A549 (cell line): ENCODE measurements around the gene DNAH8. TPM values are rescaled to one million over a fixed set of nuclear protein-coding genes. Genes with fewer than 3 reads are reported as not detected.

ENCODE experiments used
- ATAC-seq, 2 experiments: fragments of 200-7000 bp in 1 of 2; fragments of >200 bp in 1 of 2; cut with Nextera tagmentation in 1 of 2; cut with Tn5 transposase in 1 of 2; 3 replicates each; pipeline versions ENCODE4 v1.8.0 to v1.9.1; 2018 to 2020; ENCODE audit warnings: mild to moderate bottlenecking in 1 of 2, moderate library complexity in 1 of 2
- CTCF ChIA-PET: fragments of 300-600 bp; sonication (Branson Sonifier 250); formaldehyde crosslinking; extraction: SDS; loops from one replicate; lab custom pipeline; 2021; ENCODE audit warnings: antibody characterized with exemption, inconsistent platforms; lab: Yijun Ruan, JAX
- POLR2A ChIA-PET: fragments of 350-600 bp; formaldehyde crosslinking; extraction: SDS; loops from one replicate; lab custom pipeline; 2021; ENCODE audit warnings: antibody characterized with exemption, inconsistent platforms; lab: Yijun Ruan, JAX
- DNase-seq, 2 experiments: peaks; one replicate each; pipeline versions ENCODE4 v3.0.0 to v3.0.0-alpha.2; 2011 to 2016; ENCODE audit warnings: low read depth in 1 of 2, low spot score in 1 of 2
- FAIRE-seq: peaks from 2 replicates; lab custom pipeline; 2011; peaks lifted over from hg19 to GRCh38; lab: Jason Lieb, UNC
- H3K27ac ChIP-seq, 2 experiments: fragments of >200 bp; sonication (Bioruptor Twin); formaldehyde crosslinking; 3 replicates each; pipeline ENCODE4 v1.5.1; 2016 to 2017
- H3K4me1 ChIP-seq: fragments of >200 bp; sonication (Bioruptor Twin); formaldehyde crosslinking; 3 replicates; pipeline ENCODE4 v1.6.1; 2016
- H3K4me2 ChIP-seq: fragments of >200 bp; sonication (Bioruptor Twin); formaldehyde crosslinking; 3 replicates; pipeline ENCODE4 v1.6.1; 2016
- H3K4me3 ChIP-seq: fragments of >200 bp; sonication (Bioruptor Twin); formaldehyde crosslinking; 3 replicates; pipeline ENCODE4 v1.5.1; 2016
- H3K9me3 ChIP-seq: fragments of >200 bp; sonication (Bioruptor Twin); formaldehyde crosslinking; 3 replicates; pipeline ENCODE4 v1.6.1; 2016
- CBX8 ChIP-seq: fragments of 200-600 bp; sonication (generic); IDR thresholded peaks from 2 replicates; pipeline ENCODE4 v1.6.1; 2016
- CHD4 ChIP-seq: fragments of 200-600 bp; sonication (generic); IDR thresholded peaks from 2 replicates; pipeline ENCODE4 v1.6.1; 2016; ENCODE audit warnings: antibody characterized with exemption, mild to moderate bottlenecking, borderline replicate concordance
- ESRRA ChIP-seq: fragments of 150-350 bp; IDR thresholded peaks from 2 replicates; pipeline ENCODE4 v1.6.1; 2014; ENCODE audit warnings: mild to moderate bottlenecking, low read length, borderline replicate concordance
- FOSL2 ChIP-seq, 2 experiments: fragments of 450-650 bp in 1 of 2; fragments of >200 bp in 1 of 2; sonication (Bioruptor Twin) in 1 of 2; formaldehyde crosslinking; IDR thresholded peaks; 2 replicates each; pipeline versions ENCODE4 v1.5.0 to v1.6.1; 2016 to 2020; ENCODE audit warnings: mild to moderate bottlenecking in 1 of 2, moderate library complexity in 1 of 2
- HDAC2 ChIP-seq: fragments of 200-600 bp; sonication (generic); IDR thresholded peaks from 2 replicates; pipeline ENCODE4 v1.6.1; 2016
- MAFK ChIP-seq: fragments of 450-650 bp; IDR thresholded peaks from 2 replicates; pipeline ENCODE4 v1.6.1; 2014; ENCODE audit not compliant: partially characterized antibody
- NR3C1 ChIP-seq: fragments of >200 bp; sonication (Bioruptor Twin); formaldehyde crosslinking; IDR thresholded peaks from 3 replicates; pipeline ENCODE4 v1.6.1; 2017
- POLR2AphosphoS2 ChIP-seq: conservative IDR thresholded peaks from 2 replicates; pipeline ENCODE4 v1.6.1; 2012; ENCODE audit warnings: low read length, improper control_type of control experiment, inconsistent platforms
- RAD21 ChIP-seq, 2 experiments: fragments of >200 bp in 1 of 2; sonication (Bioruptor Twin) in 1 of 2; formaldehyde crosslinking in 1 of 2; IDR thresholded peaks in 1 of 2; conservative IDR thresholded peaks in 1 of 2; 2 replicates in 1 of 2; 3 replicates in 1 of 2; pipeline ENCODE4 v1.6.1; 2012 to 2018; ENCODE audit warnings: inconsistent platforms in 1 of 2
- RARB ChIP-seq: fragments of 250-450 bp; sonication (Bioruptor Pico); IDR thresholded peaks from 2 replicates; pipeline ENCODE4 v1.8.0; 2021; ENCODE audit warnings: mild to moderate bottlenecking, moderate library complexity
- RCOR1 ChIP-seq: fragments of 150-350 bp; IDR thresholded peaks from 2 replicates; pipeline ENCODE4 v1.6.1; 2014; ENCODE audit warnings: antibody characterized with exemption, low read length, low read depth
- WGBS: methylation state at CpG from one replicate; pipeline ENCODE4 v1.1.6; 2017; ENCODE audit errors: missing lambda C conversion rate; 5-methylcytosine and 5-hydroxymethylcytosine counted together
- polyA plus RNA-seq, 4 experiments: library from polyadenylated mRNA; depleted of rRNA in 3 of 4; stranded (reverse); fragments of >200 nt; fragmentation: RNase III in 1 of 4; extraction: RNeasy Plus Mini Kit Qiagen cat#74134 plus additional on column Dnase treatment in 1 of 4; gene quantifications; 2 replicates in 3 of 4; 3 replicates in 1 of 4; pipeline ENCODE4 v1.2.3, GENCODE V29; 2011 to 2017
- TF ChIP-seq, protein P1 (sequence below): fragments of 200-600 bp; sonication (generic); IDR thresholded peaks from 2 replicates; pipeline ENCODE4 v1.6.1; 2016; ENCODE audit warnings: antibody characterized with exemption, mild to moderate bottlenecking, moderate library complexity
- TF ChIP-seq, protein P2 (sequence below): fragments of >200 bp; sonication (Bioruptor Twin); formaldehyde crosslinking; IDR thresholded peaks from 3 replicates; pipeline ENCODE4 v1.5.1; 2016
- TF ChIP-seq, protein P3 (sequence below): fragments of 250-450 bp; sonication (Bioruptor Pico); IDR thresholded peaks from 2 replicates; pipeline ENCODE4 v1.5.0; 2021; ENCODE audit warnings: mild to moderate bottlenecking, moderate library complexity, borderline replicate concordance
- TF ChIP-seq, protein P4 (sequence below): fragments of >200 bp; sonication (Bioruptor Twin); formaldehyde crosslinking; IDR thresholded peaks from 3 replicates; pipeline ENCODE4 v1.6.1; 2016
- TF ChIP-seq, protein P5 (sequence below): IDR thresholded peaks from 2 replicates; pipeline ENCODE4 v1.6.1; 2012; ENCODE audit warnings: low read depth, borderline replicate concordance

DNAH8 gene
- polyA plus RNA-seq, 2 of the 4 experiments (the other 2 are of a cell fraction): not detected

DNA sequence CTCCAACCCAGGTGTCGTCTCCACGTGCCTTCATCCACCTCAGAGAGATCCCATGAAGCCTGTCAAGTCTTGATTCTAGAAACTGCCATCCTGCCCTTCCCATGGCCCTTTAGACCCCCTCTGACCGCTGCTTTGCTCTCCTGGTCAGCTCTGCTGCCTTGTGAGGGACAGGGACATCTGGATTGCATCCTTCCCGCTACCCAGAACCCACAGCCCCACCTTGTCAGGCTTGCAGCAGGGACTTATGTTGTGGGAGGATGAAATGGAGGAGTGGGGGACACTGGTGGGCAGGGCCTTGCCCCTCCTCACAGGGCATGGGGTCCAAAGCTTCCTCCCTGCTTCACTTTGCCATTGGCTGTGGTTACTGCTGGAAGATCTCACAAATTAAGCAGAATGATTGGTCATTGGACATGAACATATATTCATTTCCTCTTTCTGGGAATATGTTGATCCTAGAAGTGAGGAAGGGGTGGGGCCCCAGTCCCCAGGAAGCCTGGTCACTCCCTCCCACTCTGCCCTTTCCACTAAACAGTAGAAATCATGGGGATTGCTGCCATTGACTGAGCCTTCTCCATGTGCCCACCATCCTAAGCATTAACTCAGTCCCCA, 338.0 kb downstream of the DNAH8 start:
- Histone ChIP-seq H3K27ac (no peak overlapping the region), H3K4me2 (no peak overlapping the region), H3K4me3 (no peak overlapping the region), H3K4me1 (no peaks in the 10 kb centered on the region), H3K9me3 (no peaks in the 10 kb centered on the region)
- DNase-seq: no peak
- ATAC-seq: no peak
- TF ChIP-seq, protein P1, sequence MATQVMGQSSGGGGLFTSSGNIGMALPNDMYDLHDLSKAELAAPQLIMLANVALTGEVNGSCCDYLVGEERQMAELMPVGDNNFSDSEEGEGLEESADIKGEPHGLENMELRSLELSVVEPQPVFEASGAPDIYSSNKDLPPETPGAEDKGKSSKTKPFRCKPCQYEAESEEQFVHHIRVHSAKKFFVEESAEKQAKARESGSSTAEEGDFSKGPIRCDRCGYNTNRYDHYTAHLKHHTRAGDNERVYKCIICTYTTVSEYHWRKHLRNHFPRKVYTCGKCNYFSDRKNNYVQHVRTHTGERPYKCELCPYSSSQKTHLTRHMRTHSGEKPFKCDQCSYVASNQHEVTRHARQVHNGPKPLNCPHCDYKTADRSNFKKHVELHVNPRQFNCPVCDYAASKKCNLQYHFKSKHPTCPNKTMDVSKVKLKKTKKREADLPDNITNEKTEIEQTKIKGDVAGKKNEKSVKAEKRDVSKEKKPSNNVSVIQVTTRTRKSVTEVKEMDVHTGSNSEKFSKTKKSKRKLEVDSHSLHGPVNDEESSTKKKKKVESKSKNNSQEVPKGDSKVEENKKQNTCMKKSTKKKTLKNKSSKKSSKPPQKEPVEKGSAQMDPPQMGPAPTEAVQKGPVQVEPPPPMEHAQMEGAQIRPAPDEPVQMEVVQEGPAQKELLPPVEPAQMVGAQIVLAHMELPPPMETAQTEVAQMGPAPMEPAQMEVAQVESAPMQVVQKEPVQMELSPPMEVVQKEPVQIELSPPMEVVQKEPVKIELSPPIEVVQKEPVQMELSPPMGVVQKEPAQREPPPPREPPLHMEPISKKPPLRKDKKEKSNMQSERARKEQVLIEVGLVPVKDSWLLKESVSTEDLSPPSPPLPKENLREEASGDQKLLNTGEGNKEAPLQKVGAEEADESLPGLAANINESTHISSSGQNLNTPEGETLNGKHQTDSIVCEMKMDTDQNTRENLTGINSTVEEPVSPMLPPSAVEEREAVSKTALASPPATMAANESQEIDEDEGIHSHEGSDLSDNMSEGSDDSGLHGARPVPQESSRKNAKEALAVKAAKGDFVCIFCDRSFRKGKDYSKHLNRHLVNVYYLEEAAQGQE: no peak
- TF ChIP-seq RARB (no peak), HDAC2 (no peak), FOSL2 (IDR thresholded peaks at IDR 0.05) (no peak), FOSL2 (CRISPR knock-in tag; IDR thresholded peaks at IDR 0.05) (no peak), CHD4 (no peak), ESRRA (no peak), RCOR1 (no peak), RAD21 (conservative IDR thresholded peaks at IDR 0.05 in 1 of 2, IDR thresholded peaks at IDR 0.05 in 1 of 2) (no peak), POLR2AphosphoS2 (no peak), NR3C1 (no peak), CBX8 (no peak), MAFK (no peak)
- TF ChIP-seq, protein P2, sequence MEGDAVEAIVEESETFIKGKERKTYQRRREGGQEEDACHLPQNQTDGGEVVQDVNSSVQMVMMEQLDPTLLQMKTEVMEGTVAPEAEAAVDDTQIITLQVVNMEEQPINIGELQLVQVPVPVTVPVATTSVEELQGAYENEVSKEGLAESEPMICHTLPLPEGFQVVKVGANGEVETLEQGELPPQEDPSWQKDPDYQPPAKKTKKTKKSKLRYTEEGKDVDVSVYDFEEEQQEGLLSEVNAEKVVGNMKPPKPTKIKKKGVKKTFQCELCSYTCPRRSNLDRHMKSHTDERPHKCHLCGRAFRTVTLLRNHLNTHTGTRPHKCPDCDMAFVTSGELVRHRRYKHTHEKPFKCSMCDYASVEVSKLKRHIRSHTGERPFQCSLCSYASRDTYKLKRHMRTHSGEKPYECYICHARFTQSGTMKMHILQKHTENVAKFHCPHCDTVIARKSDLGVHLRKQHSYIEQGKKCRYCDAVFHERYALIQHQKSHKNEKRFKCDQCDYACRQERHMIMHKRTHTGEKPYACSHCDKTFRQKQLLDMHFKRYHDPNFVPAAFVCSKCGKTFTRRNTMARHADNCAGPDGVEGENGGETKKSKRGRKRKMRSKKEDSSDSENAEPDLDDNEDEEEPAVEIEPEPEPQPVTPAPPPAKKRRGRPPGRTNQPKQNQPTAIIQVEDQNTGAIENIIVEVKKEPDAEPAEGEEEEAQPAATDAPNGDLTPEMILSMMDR: no peak
- TF ChIP-seq, protein P3, sequence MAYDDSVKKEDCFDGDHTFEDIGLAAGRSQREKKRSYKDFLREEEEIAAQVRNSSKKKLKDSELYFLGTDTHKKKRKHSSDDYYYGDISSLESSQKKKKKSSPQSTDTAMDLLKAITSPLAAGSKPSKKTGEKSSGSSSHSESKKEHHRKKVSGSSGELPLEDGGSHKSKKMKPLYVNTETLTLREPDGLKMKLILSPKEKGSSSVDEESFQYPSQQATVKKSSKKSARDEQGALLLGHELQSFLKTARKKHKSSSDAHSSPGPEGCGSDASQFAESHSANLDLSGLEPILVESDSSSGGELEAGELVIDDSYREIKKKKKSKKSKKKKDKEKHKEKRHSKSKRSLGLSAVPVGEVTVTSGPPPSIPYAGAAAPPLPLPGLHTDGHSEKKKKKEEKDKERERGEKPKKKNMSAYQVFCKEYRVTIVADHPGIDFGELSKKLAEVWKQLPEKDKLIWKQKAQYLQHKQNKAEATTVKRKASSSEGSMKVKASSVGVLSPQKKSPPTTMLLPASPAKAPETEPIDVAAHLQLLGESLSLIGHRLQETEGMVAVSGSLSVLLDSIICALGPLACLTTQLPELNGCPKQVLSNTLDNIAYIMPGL: no peak
- TF ChIP-seq, protein P4, sequence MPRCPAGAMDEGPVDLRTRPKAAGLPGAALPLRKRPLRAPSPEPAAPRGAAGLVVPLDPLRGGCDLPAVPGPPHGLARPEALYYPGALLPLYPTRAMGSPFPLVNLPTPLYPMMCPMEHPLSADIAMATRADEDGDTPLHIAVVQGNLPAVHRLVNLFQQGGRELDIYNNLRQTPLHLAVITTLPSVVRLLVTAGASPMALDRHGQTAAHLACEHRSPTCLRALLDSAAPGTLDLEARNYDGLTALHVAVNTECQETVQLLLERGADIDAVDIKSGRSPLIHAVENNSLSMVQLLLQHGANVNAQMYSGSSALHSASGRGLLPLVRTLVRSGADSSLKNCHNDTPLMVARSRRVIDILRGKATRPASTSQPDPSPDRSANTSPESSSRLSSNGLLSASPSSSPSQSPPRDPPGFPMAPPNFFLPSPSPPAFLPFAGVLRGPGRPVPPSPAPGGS: no peak
- TF ChIP-seq, protein P5, sequence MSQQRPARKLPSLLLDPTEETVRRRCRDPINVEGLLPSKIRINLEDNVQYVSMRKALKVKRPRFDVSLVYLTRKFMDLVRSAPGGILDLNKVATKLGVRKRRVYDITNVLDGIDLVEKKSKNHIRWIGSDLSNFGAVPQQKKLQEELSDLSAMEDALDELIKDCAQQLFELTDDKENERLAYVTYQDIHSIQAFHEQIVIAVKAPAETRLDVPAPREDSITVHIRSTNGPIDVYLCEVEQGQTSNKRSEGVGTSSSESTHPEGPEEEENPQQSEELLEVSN: no peak
- ChIA-PET POLR2A (no interaction called here), CTCF (no interaction called here)
- WGBS: 0% methylated on average over 2 of the region's 4 CpGs
- FAIRE-seq: no peak
